Activated CD4-positive, alpha-beta T cell treated with anti-CD3 and anti-CD28 coated beads, Interleukin-2, amount 50 U/mL, for 24 hours (primary cell): ENCODE data around the gene OR6P1.

Source experiments
- DNase-seq, 2 donors: peaks; one replicate each; pipeline ENCODE4 v3.0.0-alpha.2; 2020; ENCODE audit warnings: low read depth in 1 of 2, low spot score in 1 of 2

Gene OR6P1, protein sequence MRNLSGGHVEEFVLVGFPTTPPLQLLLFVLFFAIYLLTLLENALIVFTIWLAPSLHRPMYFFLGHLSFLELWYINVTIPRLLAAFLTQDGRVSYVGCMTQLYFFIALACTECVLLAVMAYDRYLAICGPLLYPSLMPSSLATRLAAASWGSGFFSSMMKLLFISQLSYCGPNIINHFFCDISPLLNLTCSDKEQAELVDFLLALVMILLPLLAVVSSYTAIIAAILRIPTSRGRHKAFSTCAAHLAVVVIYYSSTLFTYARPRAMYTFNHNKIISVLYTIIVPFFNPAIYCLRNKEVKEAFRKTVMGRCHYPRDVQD

GRCh38 chr1:158570480-158570879 is at the start of gene OR6P1:
TSS of gene OR6P1 (minus strand) at chr1:158570580. CDS start at chr1:158563604, 6,976 bp downstream.
- DNase-seq = no peak

DNA sequence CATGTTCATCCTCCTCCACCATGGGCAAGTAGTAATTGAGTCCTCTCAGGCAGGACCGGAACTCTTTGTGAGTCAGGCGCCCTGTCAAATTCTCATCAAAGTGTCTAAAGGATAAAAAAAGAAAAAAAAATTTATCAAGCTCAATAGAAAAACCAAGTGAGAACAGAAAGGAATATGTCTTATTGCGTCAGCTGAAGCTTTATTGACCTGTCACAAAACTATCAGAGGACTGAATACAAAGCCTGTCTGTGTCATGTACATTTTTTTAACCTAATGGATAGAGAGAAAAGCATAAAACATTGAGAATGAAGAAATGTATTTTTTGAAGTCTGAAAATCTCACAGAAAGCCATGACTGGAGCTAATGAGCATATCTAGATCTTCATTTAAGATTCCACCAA is 43.4 kb upstream of the OR6P1 start:
- DNase-seq = no peak

- DNase-seq = no peak
Observed at GRCh38 chr1:158611916-158612315, 41.5 kb upstream of the OR6P1 start.

DNA sequence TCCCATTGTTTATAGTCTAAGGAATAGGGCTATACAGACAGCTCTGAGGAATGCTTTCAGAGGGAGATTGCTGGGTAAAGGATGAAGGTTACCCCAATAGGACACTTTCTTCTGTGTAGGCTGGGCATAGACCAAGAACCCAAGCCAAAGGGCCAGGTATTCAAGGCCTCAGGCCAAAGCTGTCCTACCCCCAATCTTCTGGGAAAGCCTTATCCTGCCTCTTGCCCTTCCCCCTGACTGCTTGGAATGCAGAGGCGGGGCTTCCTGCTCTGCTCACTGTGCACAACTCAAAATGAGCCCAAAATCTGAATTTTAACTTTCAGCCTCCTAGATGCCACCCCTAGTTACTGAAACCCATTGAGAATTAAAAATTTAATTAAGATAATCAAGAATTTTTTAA is 36.9 kb upstream of the OR6P1 start:
- no peak for DNase-seq

DNA sequence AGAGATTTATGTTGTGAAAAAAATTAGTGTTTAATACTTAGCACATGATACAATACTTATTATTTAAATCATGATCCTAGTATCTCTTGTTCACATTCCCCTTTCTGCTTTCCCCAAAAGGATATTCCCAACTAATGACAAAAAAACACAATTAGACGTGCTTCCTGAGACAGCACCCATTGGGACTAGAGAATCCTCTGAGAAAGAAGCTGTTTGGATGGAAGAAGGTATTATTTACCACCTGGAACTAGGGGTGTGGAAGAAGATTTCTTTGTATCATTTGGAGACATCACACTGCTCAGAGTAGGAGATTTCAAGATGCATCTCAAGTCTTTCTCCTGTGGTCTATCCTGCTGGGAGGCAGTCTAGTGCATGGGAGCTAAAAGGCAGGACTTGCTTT is 34.6 kb upstream of the OR6P1 start, which contains the start of gene OR10Z1:
TSS of gene OR10Z1 (plus strand) at position 301 of the 400 bp plus-strand sequence. CDS start 1,171 bp downstream, outside the sequence.
- DNase-seq = no peak

DNA sequence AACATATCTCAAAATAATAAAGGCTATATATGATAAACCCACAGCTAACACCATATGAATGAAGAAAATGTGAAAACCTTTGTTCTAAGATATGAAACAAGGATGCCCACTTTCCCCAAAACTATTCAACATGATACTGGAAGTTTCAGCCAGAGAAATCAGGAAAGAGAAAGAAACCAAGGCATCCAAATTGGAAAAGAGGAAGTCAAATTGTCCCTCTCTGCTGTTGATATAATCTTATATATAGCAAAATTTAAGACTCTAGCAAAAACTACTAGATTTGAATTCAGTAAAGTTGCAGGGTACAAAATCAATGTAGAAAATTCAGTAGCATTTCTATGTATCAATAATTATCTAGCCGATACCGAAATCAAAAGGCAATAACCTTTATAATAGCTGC is 30.4 kb upstream of the OR6P1 start:
- no peak for DNase-seq

DNA sequence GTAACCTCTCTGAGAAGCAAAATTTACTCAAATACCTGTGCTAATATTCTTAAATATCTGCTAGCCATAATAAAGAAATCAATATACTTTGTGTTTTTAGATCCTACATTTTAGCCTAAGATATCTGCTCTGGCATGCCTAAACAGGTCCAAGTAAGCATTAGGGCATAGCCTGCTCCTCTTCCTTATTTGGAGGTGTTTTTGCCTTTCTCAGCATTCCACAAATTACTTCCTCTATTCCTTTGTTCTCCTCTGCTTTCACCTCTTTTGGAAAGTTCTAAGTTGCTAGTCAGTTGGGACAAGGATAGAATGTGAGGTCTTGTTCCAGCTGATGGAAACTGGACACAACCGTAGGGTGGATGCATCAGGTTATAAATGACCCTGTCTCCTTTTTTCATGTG is 16.6 kb upstream of the OR6P1 start:
- DNase-seq = no peak

DNA sequence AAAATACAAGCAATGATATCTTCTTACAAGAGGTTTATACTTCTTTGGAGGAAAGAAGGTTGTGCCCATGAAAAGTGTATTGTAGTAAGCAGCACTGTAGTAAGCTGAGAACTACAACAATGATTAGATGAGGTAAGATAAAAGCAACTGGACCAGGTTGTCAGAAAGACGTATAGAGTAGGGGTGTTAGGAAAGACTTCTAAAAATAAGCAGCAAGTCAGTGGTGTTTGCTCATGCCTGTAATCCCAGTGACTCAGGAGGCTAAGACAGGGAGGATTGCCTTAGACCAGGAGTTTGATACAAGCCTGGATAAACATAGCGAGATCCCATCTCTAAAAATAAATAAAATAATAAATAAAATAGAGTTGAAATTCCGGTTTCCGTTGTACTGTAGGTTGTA is 13.6 kb upstream of the OR6P1 start:
- DNase-seq = no peak

DNA sequence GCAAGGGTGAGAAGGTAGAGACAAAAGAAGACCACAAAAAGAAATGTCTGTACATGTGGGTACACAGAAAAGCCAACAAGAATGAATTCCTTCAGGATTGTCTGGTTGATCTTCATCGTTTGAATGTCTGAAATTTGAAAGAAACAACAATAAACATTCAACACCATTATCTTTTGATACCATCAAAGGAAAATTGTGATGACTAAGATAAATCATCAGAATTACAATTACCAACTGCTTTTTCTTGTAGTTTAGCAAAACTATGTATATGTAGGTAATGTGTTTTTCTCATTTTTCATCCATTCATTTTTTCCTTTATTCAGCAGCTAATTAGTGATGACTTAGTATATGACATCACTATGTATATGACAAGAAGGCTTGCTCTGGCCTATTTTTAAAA is 9.4 kb upstream of the OR6P1 start, which contains the start of gene OR10X1:
TSS of gene OR10X1 (minus strand) at position 167 of the 400 bp plus-strand sequence. CDS start at position 167, 0 bp downstream.
- no peak for DNase-seq

- no peak for DNase-seq
Observed at GRCh38 chr1:158577561-158577960, 7.2 kb upstream of the OR6P1 start.

DNA sequence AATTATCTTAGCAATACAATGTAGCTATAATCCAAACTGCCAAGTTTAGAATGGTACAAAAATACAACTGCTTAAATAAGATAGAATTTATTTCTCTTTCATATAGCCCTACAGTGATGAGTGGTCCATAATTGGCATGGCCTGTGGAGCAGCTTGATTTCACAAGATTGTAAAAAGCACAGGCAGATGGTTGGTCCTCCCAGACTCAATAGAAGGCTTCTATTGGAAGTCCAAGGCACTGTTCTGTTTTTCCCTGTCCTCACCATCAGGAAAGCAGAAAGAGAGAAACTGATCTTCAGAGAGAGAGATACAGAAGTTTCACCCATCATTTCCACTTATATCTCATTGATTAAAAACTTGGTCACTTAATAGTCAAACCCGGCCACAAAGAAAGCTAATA is 1.8 kb upstream of the OR6P1 start:
- DNase-seq = no peak

DNA sequence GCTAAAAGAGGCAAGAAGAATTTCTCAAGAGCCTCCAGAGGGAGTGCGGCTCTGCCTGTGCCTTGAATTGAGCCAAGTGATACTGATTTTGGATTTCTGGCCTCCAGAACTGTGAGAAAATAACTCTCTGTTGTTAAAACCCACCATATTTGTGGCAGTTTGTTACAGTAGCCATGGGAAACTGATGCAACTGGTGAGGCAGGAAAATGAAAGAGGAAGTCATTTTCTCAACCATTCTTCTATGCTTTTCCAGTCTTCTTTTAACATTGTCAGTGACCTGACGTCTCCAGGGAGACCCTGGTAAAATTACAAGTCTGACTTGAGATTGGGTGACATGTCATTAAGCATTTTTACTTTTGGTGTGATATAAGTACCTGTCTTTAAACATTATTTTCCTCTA is 5.8 kb downstream of the OR6P1 start:
- no peak for DNase-seq

GRCh38 chr1:158563853-158564252 is 6.5 kb downstream of the OR6P1 start:
- no peak for DNase-seq

- no peak for DNase-seq
Observed at GRCh38 chr1:158559696-158560095, 10.7 kb downstream of the OR6P1 start.

- DNase-seq = no peak
Observed at GRCh38 chr1:158554352-158554751, 16.0 kb downstream of the OR6P1 start, which contains the start of gene OR6Y1. TSS of gene OR6Y1 (minus strand) at chr1:158554405. CDS start at chr1:158548105, 6,300 bp downstream.

DNA sequence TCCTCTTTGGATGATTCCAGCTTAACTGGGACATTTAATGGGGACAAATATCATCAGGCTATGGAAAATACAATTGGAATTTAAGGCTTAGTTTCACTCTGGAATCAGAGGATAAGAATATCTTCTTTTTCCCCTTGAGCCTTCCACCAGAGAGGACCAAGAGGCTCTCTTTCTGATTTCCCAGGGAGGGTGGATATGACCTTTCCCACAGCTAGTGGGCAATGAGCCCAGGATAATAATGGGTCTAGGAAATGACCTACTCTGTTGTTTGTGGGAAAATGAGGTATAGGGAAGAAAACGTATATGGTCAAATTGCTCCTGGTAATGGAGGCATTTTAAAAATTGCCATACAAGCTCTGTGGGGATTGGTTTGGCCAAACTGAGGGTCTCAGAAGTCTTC is 18.1 kb downstream of the OR6P1 start:
- DNase-seq = no peak

DNA sequence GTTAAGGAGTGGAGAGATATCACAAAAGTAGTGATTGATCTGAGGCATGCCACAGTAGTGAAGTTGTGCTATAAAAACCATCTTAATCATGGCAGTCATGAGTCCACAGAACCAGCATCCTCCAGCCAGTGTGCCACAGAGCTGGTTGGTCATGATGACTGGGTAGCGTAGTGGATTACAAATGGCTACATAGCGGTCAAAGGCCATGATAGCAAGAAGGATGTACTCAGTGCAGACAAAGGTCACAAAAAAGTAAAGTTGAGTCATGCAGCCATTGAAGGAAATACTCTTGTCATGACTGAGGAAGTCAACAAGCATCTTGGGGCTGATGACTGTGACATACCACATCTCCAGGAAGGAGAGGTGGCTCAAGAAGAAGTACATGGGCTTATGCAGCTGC is 22.8 kb downstream of the OR6P1 start:
- no peak for DNase-seq

DNA sequence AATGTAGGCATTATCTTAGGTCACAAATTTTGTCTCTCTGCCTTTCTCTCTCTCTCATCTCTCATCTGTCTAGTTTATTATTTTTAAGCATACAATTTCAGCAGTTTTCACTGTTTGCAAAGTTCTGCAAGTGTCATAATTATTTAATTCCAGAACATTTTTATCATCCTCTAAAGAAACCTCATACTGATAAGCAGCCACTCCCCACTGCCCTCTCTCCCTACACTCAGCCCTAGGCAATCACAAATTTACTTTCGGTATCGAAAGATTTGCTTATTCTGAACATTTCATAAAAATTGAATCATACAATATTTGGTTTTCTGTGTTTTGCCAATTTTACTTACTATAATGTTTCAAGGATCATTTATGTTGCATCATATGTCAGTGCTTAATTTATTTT is 32.8 kb downstream of the OR6P1 start:
- no peak for DNase-seq

DNA sequence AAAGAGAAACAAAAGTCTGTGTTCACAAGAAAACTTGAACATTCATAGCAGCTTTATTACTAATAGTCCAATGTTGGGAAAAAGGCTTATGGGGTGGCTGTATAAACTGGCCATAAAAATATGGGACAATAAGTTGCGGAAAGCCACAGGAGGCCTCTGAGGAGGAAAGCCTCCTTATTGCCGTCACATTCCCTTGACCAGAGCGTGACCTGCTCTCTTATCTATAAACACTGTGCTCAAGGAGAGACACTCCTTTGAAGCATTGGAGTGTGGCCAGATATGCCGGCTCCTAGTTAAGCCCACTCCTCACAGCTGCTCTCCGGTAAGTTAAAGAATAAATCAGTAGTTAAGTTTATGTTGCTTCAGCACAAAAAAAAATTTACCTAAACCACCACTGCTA is 35.9 kb downstream of the OR6P1 start:
- DNase-seq = no peak

GRCh38 chr1:158527190-158527815 is 43.1 kb downstream of the OR6P1 start:
- DNase-seq = no peak

DNA sequence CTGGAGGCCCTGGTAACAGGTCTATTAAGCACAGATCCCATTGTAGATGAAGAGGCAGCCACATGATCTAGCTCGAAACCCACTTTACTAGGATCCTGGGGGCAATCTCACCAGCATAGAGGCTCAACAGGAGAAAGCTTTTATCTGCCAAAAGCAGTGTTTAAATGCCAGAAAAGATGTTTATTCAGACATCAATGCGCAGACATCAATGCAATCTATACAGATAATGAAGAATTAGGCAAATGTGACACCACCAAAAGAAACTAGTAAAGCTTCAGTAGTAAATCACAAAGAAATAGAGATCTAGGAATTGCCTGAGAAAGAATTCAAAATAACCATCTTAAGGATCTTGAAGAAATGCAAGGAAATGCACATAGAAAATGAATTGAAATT is 48.7 kb downstream of the OR6P1 start:
- no peak for DNase-seq

- no peak for DNase-seq
Observed at GRCh38 chr1:158520955-158521665, 49.3 kb downstream of the OR6P1 start.
